Ovary (tissue), 9 donors: ENCODE results near the gene RIPOR3. TPM values are rescaled to one million over a fixed set of nuclear protein-coding genes. Genes with fewer than 3 reads are reported as not detected.

Experiments used
- DNase-seq, 5 donors: peaks; one replicate each; pipeline ENCODE4 v3.0.0-alpha.2; 2019 to 2020
- H3K27ac ChIP-seq, 2 donors: fragments of 200-600 bp; one replicate each; pipeline versions ENCODE4 v1.5.1 to v1.8.0; 2019 to 2022
- H3K27me3 ChIP-seq: fragments of 200-600 bp; one replicate; pipeline ENCODE4 v1.8.0; 2022
- H3K36me3 ChIP-seq: fragments of 200-600 bp; sonication (generic); one replicate; pipeline ENCODE4 v1.5.1; 2019
- H3K4me1 ChIP-seq: one replicate; pipeline ENCODE4 v1.8.1; 2013; ENCODE audit warnings: mild to moderate bottlenecking, moderate library complexity; ENCODE audit not compliant: insufficient read depth
- H3K4me3 ChIP-seq: fragments of 200-600 bp; sonication (generic); one replicate; pipeline ENCODE4 v1.5.1; 2017
- H3K9me3 ChIP-seq, 2 donors: fragments of 200-600 bp in 1 of 2; sonication (generic) in 1 of 2; one replicate each; pipeline versions ENCODE4 v1.5.1 to v1.8.1; 2013 to 2019; ENCODE audit warnings: mild to moderate bottlenecking in 1 of 2, moderate library complexity in 1 of 2
- CTCF ChIP-seq, 3 donors: fragments of 450-650 bp in 2 of 3; fragments of 200-600 bp in 1 of 3; IDR thresholded peaks; one replicate each; pipeline versions ENCODE4 v1.5.1 to v1.8.0; 2016 to 2022; ENCODE audit warnings: antibody characterized with exemption in 3 of 3, mild to moderate bottlenecking in 1 of 3
- EP300 ChIP-seq: sonication (generic); formaldehyde crosslinking; IDR thresholded peaks from one replicate; pipeline ENCODE4 v1.6.1; 2017; ENCODE audit warnings: antibody characterized with exemption
- POLR2A ChIP-seq: fragments of 450-650 bp; IDR thresholded peaks from one replicate; pipeline ENCODE4 v1.6.1; 2017; ENCODE audit warnings: antibody characterized with exemption, mild to moderate bottlenecking, moderate library complexity
- WGBS, 3 donors: extraction: QIAGEN DNeasy Blood & Tissue Kit in 1 of 3; methylation state at CpG; one replicate each; pipeline versions ENCODE4 v1.1.5 to v1.1.7; 2013 to 2017; 5-methylcytosine and 5-hydroxymethylcytosine counted together
- intact Hi-C, 4 donors: fragments of 100-400 bp; cut with DNase I; formaldehyde crosslinking; loops; one replicate each; pipeline versions ENCODE4 v1.11.0 to v1.15.1; 2022 to 2023
- polyA plus RNA-seq, 2 donors: library from polyadenylated mRNA; stranded (reverse); fragments of 200-250 nt in 1 of 2; fragments of 350-450 nt in 1 of 2; fragmentation: Illumina TruSeq in 1 of 2; extraction: RNeasy Lipid Tissue Mini Kit (QIAGEN cat#74804) in 1 of 2; gene quantifications; one replicate each; pipeline ENCODE4 v1.2.3, GENCODE V29; 2013 to 2014
- total RNA-seq, 7 donors: library from RNA; depleted of rRNA in 2 of 7; stranded (reverse); fragments of >200 nt in 2 of 7; fragmentation: NEBNext Ultra II Directional in 3 of 7; extraction: Animal tissue kit (Norgen Biotek cat#: 25700) in 3 of 7; gene quantifications; one replicate each; pipeline versions ENCODE4 v1.1.0 to v1.2.4, GENCODE V29; 2016 to 2023
- donor health status: DM: no; HTN: no; CAD: no; lungs with moderate emphysema.
- donor health status: DM: no; HTN: no; CAD: no.
- donor health status: Bipolar disorder and iron deficiency.
- donor health status: DM: yes; HTN: yes; CAD: no.
- donor health status: DM: no; HTN: no; CAD: no.
- donor health status: DM: yes; HTN: yes; CAD: no.

Gene RIPOR3
- total and polyA plus RNA-seq, 9 donors = 1.3 to 22.7 (median 8.0) TPM

GRCh38 chr20:50565383-50565782 lies 126.0 kb downstream of the RIPOR3 start:
- H3K4me1 ChIP-seq = peaks cover 15% of the 10 kb centered on the region
- no peaks in the 10 kb centered on the region for H3K9me3 ChIP-seq
- no peak overlapping the region for H3K27ac ChIP-seq
- no peak for DNase-seq
- no peaks in the 10 kb centered on the region for H3K36me3 ChIP-seq
- TF ChIP-seq POLR2A = no peak
- TF ChIP-seq CTCF (IDR thresholded peaks at IDR 0.05) = no peak
- no peak for TF ChIP-seq EP300
- intact Hi-C loops = no loop called here
- WGBS, 3 donors = 68 to 82% (median 76%) methylated on average over 2 of the region's 2 CpGs
- no peaks in the 10 kb centered on the region for H3K27me3 ChIP-seq
- H3K4me3 ChIP-seq = no peak overlapping the region

GRCh38 chr20:50563133-50563944 lies 128.0 kb downstream of the RIPOR3 start:
- no peak for DNase-seq
- no peaks in the 10 kb centered on the region for H3K9me3 ChIP-seq
- no peak overlapping the region for H3K4me3 ChIP-seq
- TF ChIP-seq CTCF (IDR thresholded peaks at IDR 0.05) = no peak
- no peak for TF ChIP-seq POLR2A
- TF ChIP-seq EP300 = no peak
- H3K4me1 ChIP-seq = peaks cover 21% of the 10 kb centered on the region
- H3K27me3 ChIP-seq = no peaks in the 10 kb centered on the region
- 18 to 26% (median 22%) methylated on average over 3 of the region's 3 CpGs for WGBS, 3 donors
- intact Hi-C loops = no loop called here
- no peak overlapping the region for H3K27ac ChIP-seq
- H3K36me3 ChIP-seq = no peaks in the 10 kb centered on the region

- Histone ChIP-seq H3K4me3 (no peak overlapping the region), H3K4me1 (peaks cover 21% of the 10 kb centered on the region), H3K9me3 (no peaks in the 10 kb centered on the region), H3K27me3 (no peaks in the 10 kb centered on the region), H3K27ac (no peak overlapping the region), H3K36me3 (no peaks in the 10 kb centered on the region)
- no peak for DNase-seq
- intact Hi-C loops = no loop called here
- WGBS, 3 donors = 86 to 89% (median 86%) methylated on average over 7 of the region's 7 CpGs
- no peak for TF ChIP-seq CTCF (IDR thresholded peaks at IDR 0.05)
- no peak for TF ChIP-seq POLR2A
- TF ChIP-seq EP300 = no peak
These were observed 129.1 kb downstream of the RIPOR3 start for GRCh38 chr20:50562262-50562701.

GRCh38 chr20:50561379-50562078 lies 129.8 kb downstream of the RIPOR3 start:
- 62 to 69% (median 64%) methylated on average over 17 of the region's 17 CpGs for WGBS, 3 donors
- H3K4me1 ChIP-seq = peaks cover 21% of the 10 kb centered on the region
- intact Hi-C loops = no loop called here
- no peaks in the 10 kb centered on the region for H3K9me3 ChIP-seq
- no peaks in the 10 kb centered on the region for H3K27me3 ChIP-seq
- TF ChIP-seq CTCF (IDR thresholded peaks at IDR 0.05) (no peak), POLR2A (no peak), EP300 (no peak)
- peak in 3 of 5 donors; percentile 38 to 59 (median 51) for DNase-seq
- no peak overlapping the region for H3K27ac ChIP-seq
- no peak overlapping the region for H3K4me3 ChIP-seq
- H3K36me3 ChIP-seq = no peaks in the 10 kb centered on the region
